ENCODE results near the gene TTLL5. TPM values are rescaled to one million over a fixed set of nuclear protein-coding genes. Genes with fewer than 3 reads are reported as not detected.

Gene TTLL5
- total and polyA plus RNA-seq, 10 of the 15 experiments (the other 5 are each of a cell fraction or from before 2014, with no cell fraction given), result 3.2 to 25.9 (median 13.8) TPM

DNA sequence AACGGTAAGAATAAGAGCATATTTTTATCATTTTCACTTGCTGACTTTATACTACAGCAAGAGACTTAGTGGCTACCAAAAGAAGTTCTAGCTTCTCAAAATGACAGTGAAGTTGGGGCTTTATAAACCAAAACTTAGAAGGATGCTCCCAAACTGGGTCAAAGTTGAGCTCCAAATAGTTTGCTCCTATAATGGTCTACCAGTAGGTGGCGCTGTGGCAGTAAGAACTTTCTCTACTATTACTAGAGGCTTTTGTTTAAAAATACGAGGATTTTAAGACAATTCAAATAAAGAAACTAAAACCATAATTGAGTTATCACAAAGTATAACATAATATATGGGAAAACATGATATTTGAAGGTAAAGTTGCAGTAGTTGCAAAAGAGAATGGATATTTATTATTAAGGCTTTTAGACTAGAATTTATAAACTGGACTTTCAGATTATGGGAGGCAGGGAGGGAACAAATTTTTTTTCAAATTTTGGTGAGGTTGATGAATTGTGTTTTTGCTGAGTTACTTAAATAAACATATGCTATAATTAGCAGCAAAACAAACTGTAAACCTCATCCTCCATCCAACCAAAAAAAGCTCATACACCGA lies 245.7 kb downstream of the TTLL5 start:
- intact Hi-C loops (cut with micrococcal nuclease; ENCODE audit: unreplicated experiment), result loop anchor here (1.0 to 10.0 kb wide), 3 partner anchors 76 to 478 kb away; no protein-coding TSS in a partner anchor
- TF ChIP-seq, protein P1, sequence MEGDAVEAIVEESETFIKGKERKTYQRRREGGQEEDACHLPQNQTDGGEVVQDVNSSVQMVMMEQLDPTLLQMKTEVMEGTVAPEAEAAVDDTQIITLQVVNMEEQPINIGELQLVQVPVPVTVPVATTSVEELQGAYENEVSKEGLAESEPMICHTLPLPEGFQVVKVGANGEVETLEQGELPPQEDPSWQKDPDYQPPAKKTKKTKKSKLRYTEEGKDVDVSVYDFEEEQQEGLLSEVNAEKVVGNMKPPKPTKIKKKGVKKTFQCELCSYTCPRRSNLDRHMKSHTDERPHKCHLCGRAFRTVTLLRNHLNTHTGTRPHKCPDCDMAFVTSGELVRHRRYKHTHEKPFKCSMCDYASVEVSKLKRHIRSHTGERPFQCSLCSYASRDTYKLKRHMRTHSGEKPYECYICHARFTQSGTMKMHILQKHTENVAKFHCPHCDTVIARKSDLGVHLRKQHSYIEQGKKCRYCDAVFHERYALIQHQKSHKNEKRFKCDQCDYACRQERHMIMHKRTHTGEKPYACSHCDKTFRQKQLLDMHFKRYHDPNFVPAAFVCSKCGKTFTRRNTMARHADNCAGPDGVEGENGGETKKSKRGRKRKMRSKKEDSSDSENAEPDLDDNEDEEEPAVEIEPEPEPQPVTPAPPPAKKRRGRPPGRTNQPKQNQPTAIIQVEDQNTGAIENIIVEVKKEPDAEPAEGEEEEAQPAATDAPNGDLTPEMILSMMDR (IDR thresholded peaks at IDR 0.05 in 2 of 3, conservative IDR thresholded peaks at IDR 0.05 in 1 of 3; ENCODE audit: control insufficient read depth in 2 of 3, extremely low read depth in 1 of 3, insufficient read depth in 1 of 3, low read depth in 3 of 3, low read length in 3 of 3), result peak; percentile 69 to 78 (median 71)
- TF ChIP-seq RAD21 (IDR thresholded peaks at IDR 0.05; ENCODE audit: insufficient read depth, low read depth, low read length) (peak; percentile 85), SMC3 (IDR thresholded peaks at IDR 0.05; ENCODE audit: borderline replicate concordance, low read length) (peak; percentile 86; the same call in 1 of the 2 replicates), BCL11A (IDR thresholded peaks at IDR 0.05; ENCODE audit: low read depth, low read length) (no peak)
- no peak overlapping the region for H3K4me3 ChIP-seq
- no peaks in the 10 kb centered on the region for H3K27me3 ChIP-seq (replicated peaks in 1 of 2; ENCODE audit: control insufficient read depth in 2 of 2, insufficient read depth in 2 of 2, low read length in 1 of 2)
- no peaks in the 10 kb centered on the region for H3K4me1 ChIP-seq (ENCODE audit: control insufficient read depth, insufficient read depth, low read length)
- no peaks in the 10 kb centered on the region for H3K79me2 ChIP-seq (ENCODE audit: control insufficient read depth, insufficient read depth, low read length)
- ChIA-PET CTCF (interaction anchor here (0.5 to 14.3 kb wide), 61 partner anchors 9 to 739 kb away, joined by 3 to 390 read pairs (median 4); partner anchors contain the start of genes IFT43 and TGFB3), RAD21 (ENCODE audit: unreplicated experiment) (interaction anchor here (0.6 to 6.4 kb wide), 22 partner anchors 9 to 753 kb away, joined by 3 to 167 read pairs (median 4); partner anchors contain the start of genes IFT43 and TGFB3), SMC1A (ENCODE audit: uncharacterized antibody, unreplicated experiment) (interaction anchor here (0.6 to 5.8 kb wide), 32 partner anchors 9 to 480 kb away, joined by 3 to 190 read pairs (median 4); partner anchors contain the start of genes IFT43 and TGFB3), POLR2A (interaction anchor here (1.0 to 1.4 kb wide), 4 partner anchors 70 to 79 kb away, joined by 3 to 5 read pairs (median 4); partner anchors contain the start of genes IFT43 and TGFB3)
- no TSS peak for BruUV-seq (replicated peaks)
- peak; percentile 27 for FAIRE-seq
- H3K27ac ChIP-seq (ENCODE audit: control insufficient read depth, insufficient read depth), result no peak overlapping the region
- ATAC-seq, result peak; percentile 73
- no peaks in the 10 kb centered on the region; a peak in 1 of 4 replicates for H3K36me3 ChIP-seq (ENCODE audit: control insufficient read depth in 2 of 2, insufficient read depth in 2 of 2, low read length in 1 of 2)
- no peaks in the 10 kb centered on the region for H4K20me1 ChIP-seq (ENCODE audit: control insufficient read depth, insufficient read depth)
- H2AFZ ChIP-seq (ENCODE audit: control insufficient read depth, low read depth, low read length), result no peak overlapping the region
- H3K4me2 ChIP-seq (ENCODE audit: control insufficient read depth, insufficient read depth), result no peak overlapping the region
- H3K9me3 ChIP-seq (replicated peaks; ENCODE audit: control insufficient read depth, insufficient read depth, low read length), result no peaks in the 10 kb centered on the region
- in situ Hi-C loops (cut with MboI), result loop anchor here (5.0 kb wide), 1 partner anchor 76 kb away; the partner anchor contains the start of gene TGFB3
- 49% methylated on average over 4 of the region's 4 CpGs for WGBS (ENCODE audit: insufficient coverage, insufficient replicate concordance, low lambda C conversion rate, missing lambda C conversion rate)
- DNase-seq (ENCODE audit: low read depth, low spot score), result no peak
- no peak overlapping the region for H3K9ac ChIP-seq (ENCODE audit: control insufficient read depth, insufficient read depth, low read length)
